Ectodermal cell (in vitro differentiated cells): ENCODE results near the gene ARHGAP25.

Experiments
- H3K27ac ChIP-seq: 2 replicates; pipeline ENCODE4 v1.7.0; 2013; ENCODE audit warnings: mild to moderate bottlenecking, low read depth, low read length; ENCODE audit not compliant: insufficient read depth, poor library complexity, severe bottlenecking
- H3K27me3 ChIP-seq: 2 replicates; pipeline ENCODE4 v1.7.0; 2013; ENCODE audit warnings: mild to moderate bottlenecking, low read length; ENCODE audit not compliant: insufficient read depth, control insufficient read depth, poor library complexity, severe bottlenecking
- H3K36me3 ChIP-seq: one replicate; pipeline ENCODE4 v1.7.0; 2013; ENCODE audit warnings: low read length; ENCODE audit not compliant: control insufficient read depth, insufficient read depth
- H3K4me1 ChIP-seq: one replicate; pipeline ENCODE4 v1.7.0; 2013; ENCODE audit warnings: low read length; ENCODE audit not compliant: control insufficient read depth, insufficient read depth
- H3K4me3 ChIP-seq: 2 replicates; pipeline ENCODE4 v1.7.0; 2013; ENCODE audit warnings: low read depth, low read length, control low read depth; ENCODE audit not compliant: insufficient read depth
- H3K9me3 ChIP-seq: 2 replicates; pipeline ENCODE4 v1.7.0; 2013; ENCODE audit warnings: mild to moderate bottlenecking, low read length, moderate library complexity; ENCODE audit not compliant: control insufficient read depth
- WGBS, 2 experiments: methylation state at CpG; one replicate each; pipeline ENCODE4 v1.1.7; 2013; ENCODE audit warnings: missing lambda C conversion rate in 2 of 2; 5-methylcytosine and 5-hydroxymethylcytosine counted together

ARHGAP25 gene

DNA sequence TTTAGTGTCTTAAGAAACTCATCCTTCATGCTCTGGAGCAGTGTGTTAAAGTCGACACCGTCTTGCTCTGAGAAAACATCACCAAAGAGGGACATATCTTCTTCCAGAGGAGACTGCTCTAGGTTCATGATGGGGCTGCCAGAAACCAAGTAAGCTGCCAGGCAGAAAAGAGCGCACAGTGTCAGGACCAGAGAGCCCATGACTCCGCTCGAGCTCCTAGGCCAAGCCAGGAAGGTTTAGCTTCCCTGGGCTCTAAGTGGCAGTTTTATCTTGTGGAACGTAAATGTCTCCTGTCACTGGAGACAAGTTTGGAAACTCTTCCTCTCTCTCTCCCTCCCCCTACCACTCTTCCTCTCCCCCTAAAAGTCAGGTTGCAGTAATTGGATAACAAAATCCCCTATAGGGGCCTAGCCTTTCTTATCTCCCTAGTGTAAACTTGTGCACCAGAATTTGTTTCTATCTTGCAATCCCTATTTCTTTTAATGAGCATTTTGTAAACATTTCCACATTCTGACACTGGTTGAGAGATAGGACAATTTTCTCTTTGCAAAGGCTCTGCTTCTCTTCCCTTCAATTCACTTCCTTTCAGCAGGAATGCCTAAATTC lies 136.7 kb downstream of the ARHGAP25 start, which contains the start of gene BMP10:
Gene BMP10, minus strand, starts transcription at position 239 of the 606 bp plus-strand sequence. Its CDS starts 39 bp downstream, at position 200.
- no peaks in the 10 kb centered on the region for H3K9me3 ChIP-seq
- no peaks in the 10 kb centered on the region for H3K27me3 ChIP-seq
- no peaks in the 10 kb centered on the region for H3K4me1 ChIP-seq
- 88 to 93% methylated on average over 6 of the region's 6 CpGs for WGBS, 2 experiments
- no peak within 1 kb of the TSS for H3K27ac ChIP-seq
- H3K36me3 ChIP-seq = no peaks in the 10 kb centered on the region
- H3K4me3 ChIP-seq = no peak within 1 kb of the TSS
